Esophagus muscularis mucosa (tissue), 3 donors: ENCODE measurements around the gene DEDD.

Source experiments
- POLR2A ChIP-seq: fragments of 450-650 bp; IDR thresholded peaks from one replicate; pipeline ENCODE4 v1.6.1; 2017; ENCODE audit warnings: antibody characterized with exemption, moderate library complexity, mild to moderate bottlenecking, low read depth
- POLR2AphosphoS5 ChIP-seq, 2 donors: sonication (generic); formaldehyde crosslinking; IDR thresholded peaks; one replicate each; pipeline ENCODE4 v1.6.1; 2017; ENCODE audit warnings: antibody characterized with exemption in 2 of 2
- TF ChIP-seq, protein P1 (sequence below), 3 experiments: fragments of 200-600 bp in 2 of 3; fragments of 450-650 bp in 1 of 3; sonication (generic) in 2 of 3; IDR thresholded peaks; one replicate each; pipeline ENCODE4 v1.5.1; 2017 to 2019; ENCODE audit warnings: antibody characterized with exemption in 3 of 3, mild to moderate bottlenecking in 2 of 3, moderate library complexity in 1 of 3

DNA sequence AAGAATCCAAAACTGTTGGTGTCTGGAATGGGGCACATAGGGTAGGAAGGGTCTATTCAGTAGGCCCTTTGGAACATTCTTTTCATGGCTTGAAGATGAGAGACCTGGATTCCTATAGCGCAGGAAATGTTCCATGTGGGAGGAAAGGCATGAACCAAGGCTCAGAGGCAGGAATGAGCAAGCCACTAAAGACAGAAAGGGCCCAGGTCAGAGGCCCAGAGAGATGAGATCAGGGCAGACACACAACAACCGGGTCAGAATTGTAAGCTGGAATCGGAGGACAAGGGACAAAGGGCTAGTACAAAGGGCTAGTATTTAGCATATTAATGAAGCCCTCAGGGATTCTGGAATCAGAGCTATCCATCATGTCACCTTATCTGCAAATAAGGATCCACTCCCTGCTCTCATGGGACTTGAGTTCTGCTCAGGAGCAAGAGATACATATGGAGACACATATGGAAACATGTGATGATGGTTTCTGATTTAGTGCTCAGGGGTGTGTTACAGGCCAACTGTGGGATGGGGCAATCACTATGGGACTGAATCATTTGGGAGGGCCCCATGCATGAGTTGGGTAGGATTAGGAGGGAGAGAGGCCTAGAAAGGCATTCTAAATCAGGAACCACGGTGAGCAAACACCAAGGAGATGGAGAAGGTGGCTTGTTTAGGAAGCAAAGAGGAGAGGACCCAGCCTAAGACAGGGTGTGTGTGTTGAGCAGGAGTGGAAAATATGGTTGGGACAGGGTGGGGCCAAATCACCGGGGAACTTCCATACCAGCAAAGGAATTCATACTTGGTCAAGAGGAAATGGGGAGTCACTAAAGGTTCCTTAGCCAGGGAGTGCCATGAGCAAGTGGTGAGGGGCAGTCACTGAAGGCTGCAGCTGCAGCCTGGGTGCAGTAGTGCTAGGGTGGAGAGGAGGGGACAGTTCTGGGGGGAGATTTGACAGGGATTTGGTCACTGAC is 51.7 kb downstream of the DEDD start:
- TF ChIP-seq POLR2A (no peak), POLR2AphosphoS5 (IDR thresholded peaks at IDR 0.05) (no peak)
- TF ChIP-seq, protein P1, sequence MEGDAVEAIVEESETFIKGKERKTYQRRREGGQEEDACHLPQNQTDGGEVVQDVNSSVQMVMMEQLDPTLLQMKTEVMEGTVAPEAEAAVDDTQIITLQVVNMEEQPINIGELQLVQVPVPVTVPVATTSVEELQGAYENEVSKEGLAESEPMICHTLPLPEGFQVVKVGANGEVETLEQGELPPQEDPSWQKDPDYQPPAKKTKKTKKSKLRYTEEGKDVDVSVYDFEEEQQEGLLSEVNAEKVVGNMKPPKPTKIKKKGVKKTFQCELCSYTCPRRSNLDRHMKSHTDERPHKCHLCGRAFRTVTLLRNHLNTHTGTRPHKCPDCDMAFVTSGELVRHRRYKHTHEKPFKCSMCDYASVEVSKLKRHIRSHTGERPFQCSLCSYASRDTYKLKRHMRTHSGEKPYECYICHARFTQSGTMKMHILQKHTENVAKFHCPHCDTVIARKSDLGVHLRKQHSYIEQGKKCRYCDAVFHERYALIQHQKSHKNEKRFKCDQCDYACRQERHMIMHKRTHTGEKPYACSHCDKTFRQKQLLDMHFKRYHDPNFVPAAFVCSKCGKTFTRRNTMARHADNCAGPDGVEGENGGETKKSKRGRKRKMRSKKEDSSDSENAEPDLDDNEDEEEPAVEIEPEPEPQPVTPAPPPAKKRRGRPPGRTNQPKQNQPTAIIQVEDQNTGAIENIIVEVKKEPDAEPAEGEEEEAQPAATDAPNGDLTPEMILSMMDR (IDR thresholded peaks at IDR 0.05) = no peak
